Body of pancreas (tissue), 4 donors: Measurements from ENCODE around the gene ME1. TPM values are rescaled to one million over a fixed set of nuclear protein-coding genes. Genes with fewer than 3 reads are reported as not detected.

Experiments
- ATAC-seq: fragments of 150-250 bp; one replicate; pipeline ENCODE4 v1.9.1; 2016
- DNase-seq, 4 donors: peaks; one replicate each; pipeline ENCODE4 v3.0.0-alpha.2; 2019
- H3K27ac ChIP-seq, 4 donors: fragments of 200-600 bp; sonication (generic); 1 replicate in 3 of 4; 2 replicates in 1 of 4; pipeline versions ENCODE4 v1.5.1 to v1.6.1; 2016 to 2019; ENCODE audit warnings: mild to moderate bottlenecking in 1 of 4, mixed read lengths in 1 of 4, moderate library complexity in 1 of 4
- H3K27me3 ChIP-seq, 2 donors: fragments of 200-600 bp; sonication (generic); one replicate each; pipeline ENCODE4 v1.6.0; 2016; ENCODE audit warnings: mild to moderate bottlenecking in 1 of 2
- H3K36me3 ChIP-seq, 2 donors: fragments of 200-600 bp; sonication (generic); replicated peaks in 1 of 2; 2 replicates each; pipeline ENCODE4 v1.5.1; 2016; ENCODE audit warnings: low read depth in 2 of 2; ENCODE audit not compliant: insufficient read depth in 1 of 2
- H3K4me1 ChIP-seq: fragments of 200-600 bp; sonication (generic); one replicate; pipeline ENCODE4 v1.6.0; 2016
- H3K4me3 ChIP-seq, 2 donors: fragments of 200-600 bp; sonication (generic); 1 replicate in 1 of 2; 2 replicates in 1 of 2; pipeline ENCODE4 v1.5.1; 2016 to 2019
- H3K9me3 ChIP-seq, 3 donors: fragments of 200-600 bp; sonication (generic); 1 replicate in 2 of 3; 2 replicates in 1 of 3; pipeline ENCODE4 v1.5.1; 2016
- POLR2A ChIP-seq, 3 donors: fragments of 450-650 bp; IDR thresholded peaks; one replicate each; pipeline ENCODE4 v1.6.1; 2016; ENCODE audit warnings: antibody characterized with exemption in 3 of 3, mild to moderate bottlenecking in 2 of 3
- WGBS, 2 donors: methylation state at CpG; one replicate each; pipeline ENCODE4 v1.1.5; 2017; 5-methylcytosine and 5-hydroxymethylcytosine counted together
- intact Hi-C: fragments of 100-400 bp; cut with DNase I; formaldehyde crosslinking; loops from one replicate; pipeline ENCODE4 v1.15.1; 2023
- total RNA-seq, 2 donors: library from RNA; depleted of rRNA; stranded (reverse); fragments of >200 nt; gene quantifications; one replicate each; pipeline ENCODE4 v1.1.0, GENCODE V29; 2016
- TF ChIP-seq, protein P1 (sequence below), 7 experiments: fragments of 450-650 bp in 4 of 7; fragments of 200-600 bp in 3 of 7; sonication (generic) in 3 of 7; IDR thresholded peaks; one replicate each; pipeline ENCODE4 v1.5.1; 2016 to 2019; ENCODE audit warnings: antibody characterized with exemption in 7 of 7

Gene ME1
- total RNA-seq, 2 donors from 2014 or later, result 7.9 to 10.4 TPM

DNA sequence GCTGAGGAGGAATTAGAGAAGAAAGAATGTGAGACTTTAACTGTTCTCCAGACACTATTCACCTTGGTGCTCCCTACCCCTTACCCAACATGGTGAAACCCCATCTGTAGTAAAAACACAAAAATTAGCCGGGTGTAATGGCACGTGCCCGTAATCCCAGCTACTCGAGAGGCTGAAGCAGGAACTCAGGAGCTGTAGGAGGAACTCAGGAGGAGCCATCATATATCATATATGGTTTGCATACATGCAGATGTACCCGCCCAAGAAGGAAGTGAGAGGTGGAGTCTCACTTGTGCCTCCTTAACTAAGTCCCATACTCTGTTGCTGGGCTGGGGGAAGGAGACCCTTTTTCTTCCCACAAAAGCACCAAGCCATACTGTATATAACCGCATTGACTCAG is 35.5 kb upstream of the ME1 start:
- 72 to 82% methylated on average over 6 of the region's 6 CpGs for WGBS, 2 donors
- TF ChIP-seq, protein P1, sequence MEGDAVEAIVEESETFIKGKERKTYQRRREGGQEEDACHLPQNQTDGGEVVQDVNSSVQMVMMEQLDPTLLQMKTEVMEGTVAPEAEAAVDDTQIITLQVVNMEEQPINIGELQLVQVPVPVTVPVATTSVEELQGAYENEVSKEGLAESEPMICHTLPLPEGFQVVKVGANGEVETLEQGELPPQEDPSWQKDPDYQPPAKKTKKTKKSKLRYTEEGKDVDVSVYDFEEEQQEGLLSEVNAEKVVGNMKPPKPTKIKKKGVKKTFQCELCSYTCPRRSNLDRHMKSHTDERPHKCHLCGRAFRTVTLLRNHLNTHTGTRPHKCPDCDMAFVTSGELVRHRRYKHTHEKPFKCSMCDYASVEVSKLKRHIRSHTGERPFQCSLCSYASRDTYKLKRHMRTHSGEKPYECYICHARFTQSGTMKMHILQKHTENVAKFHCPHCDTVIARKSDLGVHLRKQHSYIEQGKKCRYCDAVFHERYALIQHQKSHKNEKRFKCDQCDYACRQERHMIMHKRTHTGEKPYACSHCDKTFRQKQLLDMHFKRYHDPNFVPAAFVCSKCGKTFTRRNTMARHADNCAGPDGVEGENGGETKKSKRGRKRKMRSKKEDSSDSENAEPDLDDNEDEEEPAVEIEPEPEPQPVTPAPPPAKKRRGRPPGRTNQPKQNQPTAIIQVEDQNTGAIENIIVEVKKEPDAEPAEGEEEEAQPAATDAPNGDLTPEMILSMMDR (IDR thresholded peaks at IDR 0.05), result no peak
- TF ChIP-seq POLR2A (IDR thresholded peaks at IDR 0.05), result no peak
- Histone ChIP-seq H3K27me3 (no peaks in the 10 kb centered on the region), H3K4me1 (no peaks in the 10 kb centered on the region), H3K27ac (no peak overlapping the region), H3K9me3 (no peaks in the 10 kb centered on the region), H3K4me3 (no peak overlapping the region), H3K36me3 (no peaks in the 10 kb centered on the region)
- ATAC-seq (no peak), DNase-seq (no peak)
- intact Hi-C loops, result no loop called here

DNA sequence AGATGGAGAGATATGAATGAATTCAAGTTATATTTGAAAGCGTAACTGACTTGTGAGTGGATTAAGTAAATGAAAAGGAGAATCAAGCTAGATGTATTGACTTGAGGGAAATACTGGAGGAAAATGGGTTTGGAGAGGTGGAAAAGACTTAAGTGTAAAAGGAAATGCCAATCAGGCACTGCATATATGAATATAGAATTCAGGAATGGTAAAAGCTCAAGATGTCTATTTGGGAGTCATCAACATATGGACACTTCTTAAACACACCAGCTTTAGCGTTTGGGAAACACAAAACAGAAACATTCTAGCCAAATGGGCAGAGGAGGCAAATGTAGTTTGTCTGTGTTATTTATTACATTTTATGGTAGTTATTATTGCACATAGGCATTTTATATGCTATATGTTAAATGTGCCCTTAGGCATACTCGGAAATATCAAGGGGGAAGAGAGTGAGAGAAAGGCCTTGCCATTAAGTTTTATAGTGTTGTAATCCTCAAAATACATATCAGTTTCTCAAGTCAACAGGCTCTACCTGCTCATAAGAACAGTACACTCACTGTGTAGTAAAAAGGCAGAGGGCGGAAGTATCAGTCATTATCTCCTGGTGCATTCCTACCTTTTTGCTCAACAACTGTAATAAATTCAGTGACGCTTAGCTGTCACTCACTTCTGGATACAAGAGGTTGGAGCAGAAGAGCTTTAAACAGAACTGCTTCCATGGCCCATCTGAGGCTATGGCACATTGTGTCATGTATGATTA is 33.7 kb upstream of the ME1 start:
- Histone ChIP-seq H3K36me3 (no peaks in the 10 kb centered on the region), H3K27ac (no peak overlapping the region), H3K27me3 (no peaks in the 10 kb centered on the region), H3K4me1 (no peaks in the 10 kb centered on the region), H3K9me3 (no peaks in the 10 kb centered on the region), H3K4me3 (no peak overlapping the region)
- TF ChIP-seq POLR2A (IDR thresholded peaks at IDR 0.05), result no peak
- TF ChIP-seq, protein P1 (IDR thresholded peaks at IDR 0.05), result no peak
- ATAC-seq (no peak), DNase-seq (no peak)
- intact Hi-C loops, result no loop called here
- WGBS, 2 donors, result 90 to 97% methylated on average over 5 of the region's 5 CpGs

DNA sequence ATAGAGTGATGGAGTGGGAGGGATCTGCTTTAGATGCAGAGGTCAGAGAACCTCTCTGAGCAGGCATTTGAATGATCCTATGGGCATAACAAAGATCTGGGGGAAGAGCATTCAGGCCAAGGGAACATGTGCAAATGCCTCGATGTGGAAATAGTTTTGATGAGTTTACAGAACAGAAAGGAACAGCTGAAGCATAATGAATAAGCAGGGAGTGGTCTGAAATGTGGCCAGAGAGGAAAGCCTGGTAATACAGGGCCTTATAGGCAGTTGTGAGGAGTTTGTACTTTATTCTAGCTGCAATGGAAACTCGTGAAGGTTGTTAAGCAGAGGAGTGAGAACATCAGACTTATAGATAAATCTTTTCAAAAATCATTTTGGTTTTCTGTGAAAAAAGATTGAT is 33.0 kb upstream of the ME1 start:
- no peak for DNase-seq
- Histone ChIP-seq H3K4me1 (no peaks in the 10 kb centered on the region), H3K4me3 (no peak overlapping the region), H3K27ac (no peak overlapping the region), H3K36me3 (no peaks in the 10 kb centered on the region), H3K27me3 (no peaks in the 10 kb centered on the region), H3K9me3 (no peaks in the 10 kb centered on the region)
- WGBS, 2 donors, result 48 to 59% methylated on average over 2 of the region's 2 CpGs
- no peak for ATAC-seq
- intact Hi-C loops, result no loop called here
- no peak for TF ChIP-seq POLR2A (IDR thresholded peaks at IDR 0.05)
- TF ChIP-seq, protein P1 (IDR thresholded peaks at IDR 0.05), result no peak

DNA sequence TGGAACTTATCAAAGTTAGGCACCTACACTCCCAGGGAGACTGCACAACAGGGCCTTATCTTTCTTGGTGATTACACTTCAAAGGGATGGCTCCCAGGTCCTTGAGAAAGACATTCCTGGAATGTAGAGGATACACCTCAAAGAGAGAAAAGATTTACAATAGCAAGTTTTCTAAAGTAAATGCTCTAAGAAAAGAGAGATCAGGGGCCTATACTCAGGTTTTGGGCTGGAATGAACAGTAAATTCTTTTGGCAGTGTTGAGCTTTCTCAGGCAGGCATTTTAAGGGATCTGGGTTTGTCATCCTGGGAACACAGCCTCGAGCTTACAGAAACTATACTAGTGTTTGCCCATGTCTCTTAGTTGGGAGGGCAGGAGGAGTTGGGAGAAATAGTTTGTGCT is 31.7 kb upstream of the ME1 start:
- Histone ChIP-seq H3K27ac (no peak overlapping the region), H3K27me3 (no peaks in the 10 kb centered on the region), H3K4me3 (no peak overlapping the region), H3K36me3 (no peaks in the 10 kb centered on the region), H3K9me3 (no peaks in the 10 kb centered on the region), H3K4me1 (no peaks in the 10 kb centered on the region)
- intact Hi-C loops, result no loop called here
- 40 to 45% methylated on average over 1 of the region's 1 CpG for WGBS, 2 donors
- no peak for DNase-seq
- no peak for ATAC-seq
- TF ChIP-seq, protein P1 (IDR thresholded peaks at IDR 0.05), result no peak
- TF ChIP-seq POLR2A (IDR thresholded peaks at IDR 0.05), result no peak

DNA sequence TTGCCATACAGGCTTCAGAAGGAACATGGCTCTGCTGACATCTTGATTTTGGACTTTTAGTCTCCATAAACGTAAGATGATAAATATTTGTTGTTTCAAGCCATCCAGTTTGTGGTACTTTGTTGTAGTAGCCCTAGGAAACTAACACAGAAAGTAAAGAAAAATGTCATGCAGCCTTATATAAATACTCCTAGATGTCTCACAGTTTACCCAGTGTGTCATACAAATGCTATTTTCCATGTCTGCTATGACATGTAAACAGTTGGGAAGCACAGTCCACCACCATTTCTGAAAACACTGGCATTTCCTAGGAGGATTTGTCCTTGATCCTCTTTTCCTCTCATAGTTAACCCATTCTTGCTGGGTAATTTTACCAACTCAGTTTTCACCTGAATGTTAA is 30.6 kb upstream of the ME1 start:
- intact Hi-C loops, result no loop called here
- 64 to 70% methylated on average over 1 of the region's 1 CpG for WGBS, 2 donors
- no peak for ATAC-seq

More for the DNA sequence above, 30.6 kb upstream of the ME1 start:
- H3K9me3 ChIP-seq, result no peaks in the 10 kb centered on the region
- no peaks in the 10 kb centered on the region for H3K4me1 ChIP-seq
- H3K36me3 ChIP-seq, result no peaks in the 10 kb centered on the region
- no peak for DNase-seq
- H3K4me3 ChIP-seq, result no peak overlapping the region
- TF ChIP-seq, protein P1 (IDR thresholded peaks at IDR 0.05), result no peak
- no peak for TF ChIP-seq POLR2A (IDR thresholded peaks at IDR 0.05)
- no peaks in the 10 kb centered on the region for H3K27me3 ChIP-seq
- no peak overlapping the region for H3K27ac ChIP-seq
